HepG2 (cell line): ENCODE results near the gene OGFOD3. TPM values are rescaled to one million over a fixed set of nuclear protein-coding genes. Genes with fewer than 3 reads are reported as not detected.

Source experiments
- CHD4 ChIP-seq: fragments of 200-600 bp; sonication (generic); IDR thresholded peaks from 2 replicates; pipeline ENCODE4 v1.7.0; 2017; ENCODE audit warnings: mild to moderate bottlenecking, low read length, borderline replicate concordance
- GABPB1 ChIP-seq: IDR thresholded peaks from 2 replicates; pipeline ENCODE4 v1.6.1; 2016; ENCODE audit warnings: mild to moderate bottlenecking, missing genetic modification reagents, moderate library complexity, missing compliant biosample characterization
- MZF1 ChIP-seq: sonication (generic); formaldehyde crosslinking; IDR thresholded peaks from 2 replicates; pipeline ENCODE4 v1.8.1; 2023; ENCODE audit warnings: mild to moderate bottlenecking, missing genetic modification reagents, borderline replicate concordance
- SAFB2 ChIP-seq: sonication (generic); formaldehyde crosslinking; IDR thresholded peaks from 2 replicates; pipeline ENCODE4 v1.5.1; 2020; ENCODE audit warnings: missing genetic modification reagents, low read depth, mild to moderate bottlenecking, borderline replicate concordance
- SP2 ChIP-seq: sonication (generic); formaldehyde crosslinking; IDR thresholded peaks from 2 replicates; pipeline ENCODE4 v1.5.1; 2020; ENCODE audit warnings: mild to moderate bottlenecking, missing genetic modification reagents
- TBL1XR1 ChIP-seq: fragments of 150-350 bp; IDR thresholded peaks from 2 replicates; pipeline ENCODE4 v1.6.1; 2014; ENCODE audit warnings: borderline replicate concordance, low read length; ENCODE audit not compliant: partially characterized antibody
- TEAD3 ChIP-seq: optimal IDR thresholded peaks from 2 replicates; pipeline ENCODE3; 2016; ENCODE audit warnings: borderline replicate concordance
- TOE1 ChIP-seq: sonication (generic); formaldehyde crosslinking; IDR thresholded peaks from 2 replicates; pipeline ENCODE4 v1.4.0; 2020; ENCODE audit warnings: mild to moderate bottlenecking, missing genetic modification reagents
- ZNF30 ChIP-seq: sonication (generic); formaldehyde crosslinking; IDR thresholded peaks from 2 replicates; pipeline ENCODE4 v1.5.0; 2020; ENCODE audit warnings: mild to moderate bottlenecking, missing genetic modification reagents
- ZNF367 ChIP-seq: sonication (generic); formaldehyde crosslinking; IDR thresholded peaks from 2 replicates; pipeline ENCODE4 v1.4.0; 2020; ENCODE audit warnings: missing genetic modification reagents, borderline replicate concordance
- ZNF441 ChIP-seq: sonication (generic); formaldehyde crosslinking; IDR thresholded peaks from 2 replicates; pipeline ENCODE4 v1.7.0; 2021; ENCODE audit warnings: missing genetic modification reagents, borderline replicate concordance
- ZNF652 ChIP-seq: IDR thresholded peaks from 2 replicates; pipeline ENCODE4 v1.6.1; 2016; ENCODE audit warnings: low read depth, borderline replicate concordance
- ZNF781 ChIP-seq: sonication (generic); formaldehyde crosslinking; IDR thresholded peaks from 2 replicates; pipeline ENCODE4 v1.5.1; 2020; ENCODE audit warnings: borderline replicate concordance, mild to moderate bottlenecking, missing genetic modification reagents; ENCODE audit errors: not compliant biosample characterization
- polyA plus RNA-seq, 8 experiments: library from polyadenylated mRNA; depleted of rRNA in 3 of 8; stranded (reverse) in 7 of 8; unstranded in 1 of 8; fragments of >200 nt; fragmentation: Illumina TruSeq in 4 of 8; extraction: Trizol in 4 of 8; gene quantifications; 2 replicates each; pipeline versions ENCODE4 v1.2.1 to v1.2.3, GENCODE V29; 2011 to 2016; ENCODE audit warnings: low read depth in 4 of 8, missing spikeins in 1 of 8, mixed read lengths in 1 of 8; ENCODE audit not compliant: insufficient read depth in 1 of 8
- total RNA-seq, 5 experiments: library from RNA; depleted of rRNA; stranded (reverse); fragments of >200 nt; fragmentation: Illumina TruSeq; extraction: Trizol; gene quantifications; 2 replicates each; pipeline ENCODE4 v1.2.3, GENCODE V29; 2016; ENCODE audit warnings: low read depth in 1 of 5
- TF ChIP-seq, protein P1 (sequence below): sonication (generic); formaldehyde crosslinking; IDR thresholded peaks from 2 replicates; pipeline ENCODE4 v1.5.1; 2020; ENCODE audit warnings: missing genetic modification reagents, mild to moderate bottlenecking, borderline replicate concordance
- TF ChIP-seq, protein P2 (sequence below): sonication (generic); formaldehyde crosslinking; IDR thresholded peaks from 2 replicates; pipeline ENCODE4 v1.9.0; 2021; ENCODE audit warnings: missing genetic modification reagents, mild to moderate bottlenecking, borderline replicate concordance
- TF ChIP-seq, protein P3 (sequence below): sonication (generic); formaldehyde crosslinking; IDR thresholded peaks from 2 replicates; pipeline ENCODE4 v1.5.0; 2020; ENCODE audit warnings: mild to moderate bottlenecking, missing genetic modification reagents, borderline replicate concordance

The OGFOD3 gene
- total and polyA plus RNA-seq, 2 of the 13 experiments (the other 11 are each of a cell fraction or from before 2014, with no cell fraction given) = 40.0 to 42.1 TPM

DNA sequence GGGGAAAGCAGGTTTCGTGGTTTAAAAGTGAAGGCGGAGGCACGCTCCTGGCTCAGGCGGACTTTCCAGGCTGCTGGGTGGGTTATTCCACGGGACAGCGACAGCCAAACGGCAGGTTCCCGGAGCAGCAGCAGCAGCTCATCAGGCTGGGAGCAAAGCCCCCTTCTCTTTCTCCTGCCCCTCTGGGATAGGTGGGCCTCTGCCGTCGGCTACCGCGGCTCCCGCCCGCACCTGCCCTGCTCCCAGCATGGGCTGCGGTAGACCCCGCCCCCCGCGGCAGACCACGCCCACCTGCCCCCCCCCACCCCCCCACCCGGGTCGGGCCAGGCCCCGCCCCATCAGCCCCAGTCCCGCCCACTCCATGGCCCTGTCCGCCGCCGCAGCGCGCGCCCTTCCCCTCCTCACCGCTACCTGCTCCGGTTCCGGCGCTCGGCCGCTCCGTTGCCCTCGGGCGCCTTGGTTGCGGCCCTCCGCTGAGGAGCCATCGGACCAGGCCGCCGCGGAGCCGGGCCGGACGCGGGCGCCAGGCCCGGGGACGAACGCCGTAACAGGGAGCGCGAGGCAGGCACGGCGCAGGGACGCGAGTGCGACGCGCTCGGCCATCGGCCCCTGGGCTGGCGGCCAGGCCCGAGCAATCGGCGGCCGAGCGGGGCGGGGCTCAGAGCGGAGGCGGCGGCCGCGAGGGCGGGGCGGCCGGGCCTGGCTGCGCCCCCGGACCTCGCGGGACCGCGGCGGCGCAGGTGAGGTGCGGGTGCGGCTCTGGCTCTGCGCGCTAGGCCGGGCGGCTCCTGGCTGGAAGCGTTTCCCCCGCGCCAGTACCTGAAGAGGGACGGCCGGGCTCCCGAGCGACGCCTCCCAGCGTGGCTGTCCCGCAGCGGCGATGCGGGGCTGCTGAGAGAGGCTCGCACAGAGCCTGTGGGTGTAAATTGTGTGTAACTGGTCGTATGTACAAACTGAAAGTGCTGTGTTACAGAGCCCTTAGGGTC lies at the start of gene OGFOD3, which contains the start of gene HEXD (continued):
- TF ChIP-seq SP2 = peak; percentile 64; the same call in 1 of the 2 replicates
- TF ChIP-seq ZNF30 (CRISPR knock-in tag) = no peak
- TF ChIP-seq CHD4 = no peak
- TF ChIP-seq ZNF652 (CRISPR knock-in tag) = no peak
- peak; percentile 90 for TF ChIP-seq SAFB2 (CRISPR knock-in tag)
- TF ChIP-seq, protein P1, sequence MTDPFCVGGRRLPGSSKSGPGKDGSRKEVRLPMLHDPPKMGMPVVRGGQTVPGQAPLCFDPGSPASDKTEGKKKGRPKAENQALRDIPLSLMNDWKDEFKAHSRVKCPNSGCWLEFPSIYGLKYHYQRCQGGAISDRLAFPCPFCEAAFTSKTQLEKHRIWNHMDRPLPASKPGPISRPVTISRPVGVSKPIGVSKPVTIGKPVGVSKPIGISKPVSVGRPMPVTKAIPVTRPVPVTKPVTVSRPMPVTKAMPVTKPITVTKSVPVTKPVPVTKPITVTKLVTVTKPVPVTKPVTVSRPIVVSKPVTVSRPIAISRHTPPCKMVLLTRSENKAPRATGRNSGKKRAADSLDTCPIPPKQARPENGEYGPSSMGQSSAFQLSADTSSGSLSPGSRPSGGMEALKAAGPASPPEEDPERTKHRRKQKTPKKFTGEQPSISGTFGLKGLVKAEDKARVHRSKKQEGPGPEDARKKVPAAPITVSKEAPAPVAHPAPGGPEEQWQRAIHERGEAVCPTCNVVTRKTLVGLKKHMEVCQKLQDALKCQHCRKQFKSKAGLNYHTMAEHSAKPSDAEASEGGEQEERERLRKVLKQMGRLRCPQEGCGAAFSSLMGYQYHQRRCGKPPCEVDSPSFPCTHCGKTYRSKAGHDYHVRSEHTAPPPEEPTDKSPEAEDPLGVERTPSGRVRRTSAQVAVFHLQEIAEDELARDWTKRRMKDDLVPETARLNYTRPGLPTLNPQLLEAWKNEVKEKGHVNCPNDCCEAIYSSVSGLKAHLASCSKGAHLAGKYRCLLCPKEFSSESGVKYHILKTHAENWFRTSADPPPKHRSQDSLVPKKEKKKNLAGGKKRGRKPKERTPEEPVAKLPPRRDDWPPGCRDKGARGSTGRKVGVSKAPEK (CRISPR knock-in tag) = no peak
- TF ChIP-seq MZF1 (CRISPR knock-in tag) = no peak
- TF ChIP-seq, protein P2, sequence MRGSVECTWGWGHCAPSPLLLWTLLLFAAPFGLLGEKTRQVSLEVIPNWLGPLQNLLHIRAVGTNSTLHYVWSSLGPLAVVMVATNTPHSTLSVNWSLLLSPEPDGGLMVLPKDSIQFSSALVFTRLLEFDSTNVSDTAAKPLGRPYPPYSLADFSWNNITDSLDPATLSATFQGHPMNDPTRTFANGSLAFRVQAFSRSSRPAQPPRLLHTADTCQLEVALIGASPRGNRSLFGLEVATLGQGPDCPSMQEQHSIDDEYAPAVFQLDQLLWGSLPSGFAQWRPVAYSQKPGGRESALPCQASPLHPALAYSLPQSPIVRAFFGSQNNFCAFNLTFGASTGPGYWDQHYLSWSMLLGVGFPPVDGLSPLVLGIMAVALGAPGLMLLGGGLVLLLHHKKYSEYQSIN (CRISPR knock-in tag) = no peak
- TF ChIP-seq ZNF367 (CRISPR knock-in tag) = no peak
- TF ChIP-seq, protein P3, sequence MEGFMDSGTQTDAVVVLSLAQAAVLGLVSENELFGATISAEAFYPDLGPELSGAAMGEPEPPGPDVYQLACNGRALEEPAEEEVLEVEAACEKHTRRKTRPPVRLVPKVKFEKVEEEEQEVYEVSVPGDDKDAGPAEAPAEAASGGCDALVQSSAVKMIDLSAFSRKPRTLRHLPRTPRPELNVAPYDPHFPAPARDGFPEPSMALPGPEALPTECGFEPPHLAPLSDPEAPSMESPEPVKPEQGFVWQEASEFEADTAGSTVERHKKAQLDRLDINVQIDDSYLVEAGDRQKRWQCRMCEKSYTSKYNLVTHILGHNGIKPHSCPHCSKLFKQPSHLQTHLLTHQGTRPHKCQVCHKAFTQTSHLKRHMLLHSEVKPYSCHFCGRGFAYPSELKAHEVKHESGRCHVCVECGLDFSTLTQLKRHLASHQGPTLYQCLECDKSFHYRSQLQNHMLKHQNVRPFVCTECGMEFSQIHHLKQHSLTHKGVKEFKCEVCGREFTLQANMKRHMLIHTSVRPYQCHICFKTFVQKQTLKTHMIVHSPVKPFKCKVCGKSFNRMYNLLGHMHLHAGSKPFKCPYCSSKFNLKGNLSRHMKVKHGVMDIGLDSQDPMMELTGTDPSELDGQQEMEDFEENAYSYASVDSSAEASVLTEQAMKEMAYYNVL (CRISPR knock-in tag) = peak; percentile 64
- peak; percentile 77 for TF ChIP-seq GABPB1 (CRISPR knock-in tag)
- TF ChIP-seq TBL1XR1 = no peak
- TF ChIP-seq ZNF781 (CRISPR knock-in tag) = peak; percentile 58
- TF ChIP-seq ZNF441 (CRISPR knock-in tag) = peak; percentile 69; the same call in 1 of the 2 replicates
- TF ChIP-seq TOE1 (CRISPR knock-in tag) = no peak
- peak; percentile 41 for TF ChIP-seq TEAD3 (CRISPR knock-in tag)
